Ovary (tissue), 9 donors: ENCODE measurements around the gene BIRC6. TPM values are rescaled to one million over a fixed set of nuclear protein-coding genes. Genes with fewer than 3 reads are reported as not detected.
A peak's percentile ranks its signal among the peaks of the same experiment; 100 is the strongest.
"Not testable (repeated sequence)": the region's sequence is repeated elsewhere in the genome, so short reads cannot be mapped to it uniquely, and the experiment has no call there.

ENCODE experiments used
- DNase-seq, 5 donors: peaks; one replicate each; pipeline ENCODE4 v3.0.0-alpha.2; 2019 to 2020
- H3K27ac ChIP-seq, 2 donors: fragments of 200-600 bp; one replicate each; pipeline versions ENCODE4 v1.5.1 to v1.8.0; 2019 to 2022
- H3K27me3 ChIP-seq: fragments of 200-600 bp; one replicate; pipeline ENCODE4 v1.8.0; 2022
- H3K36me3 ChIP-seq: fragments of 200-600 bp; sonication (generic); one replicate; pipeline ENCODE4 v1.5.1; 2019
- H3K4me1 ChIP-seq: one replicate; pipeline ENCODE4 v1.8.1; 2013; ENCODE audit warnings: mild to moderate bottlenecking, moderate library complexity; ENCODE audit not compliant: insufficient read depth
- H3K4me3 ChIP-seq: fragments of 200-600 bp; sonication (generic); one replicate; pipeline ENCODE4 v1.5.1; 2017
- H3K9me3 ChIP-seq, 2 donors: fragments of 200-600 bp in 1 of 2; sonication (generic) in 1 of 2; one replicate each; pipeline versions ENCODE4 v1.5.1 to v1.8.1; 2013 to 2019; ENCODE audit warnings: mild to moderate bottlenecking in 1 of 2, moderate library complexity in 1 of 2
- EP300 ChIP-seq: sonication (generic); formaldehyde crosslinking; IDR thresholded peaks from one replicate; pipeline ENCODE4 v1.6.1; 2017; ENCODE audit warnings: antibody characterized with exemption
- POLR2A ChIP-seq: fragments of 450-650 bp; IDR thresholded peaks from one replicate; pipeline ENCODE4 v1.6.1; 2017; ENCODE audit warnings: antibody characterized with exemption, mild to moderate bottlenecking, moderate library complexity
- WGBS, 3 donors: extraction: QIAGEN DNeasy Blood & Tissue Kit in 1 of 3; methylation state at CpG; one replicate each; pipeline versions ENCODE4 v1.1.5 to v1.1.7; 2013 to 2017; 5-methylcytosine and 5-hydroxymethylcytosine counted together
- intact Hi-C, 4 donors: fragments of 100-400 bp; cut with DNase I; formaldehyde crosslinking; loops; one replicate each; pipeline versions ENCODE4 v1.11.0 to v1.15.1; 2022 to 2023
- polyA plus RNA-seq, 2 donors: library from polyadenylated mRNA; stranded (reverse); fragments of 200-250 nt in 1 of 2; fragments of 350-450 nt in 1 of 2; fragmentation: Illumina TruSeq in 1 of 2; extraction: RNeasy Lipid Tissue Mini Kit (QIAGEN cat#74804) in 1 of 2; gene quantifications; one replicate each; pipeline ENCODE4 v1.2.3, GENCODE V29; 2013 to 2014
- total RNA-seq, 7 donors: library from RNA; depleted of rRNA in 2 of 7; stranded (reverse); fragments of >200 nt in 2 of 7; fragmentation: NEBNext Ultra II Directional in 3 of 7; extraction: Animal tissue kit (Norgen Biotek cat#: 25700) in 3 of 7; gene quantifications; one replicate each; pipeline versions ENCODE4 v1.1.0 to v1.2.4, GENCODE V29; 2016 to 2023
- TF ChIP-seq, protein P1 (sequence below), 3 donors: fragments of 450-650 bp in 2 of 3; fragments of 200-600 bp in 1 of 3; IDR thresholded peaks; one replicate each; pipeline versions ENCODE4 v1.5.1 to v1.8.0; 2016 to 2022; ENCODE audit warnings: antibody characterized with exemption in 3 of 3, mild to moderate bottlenecking in 1 of 3
- donor health status: DM: no; HTN: no; CAD: no; lungs with moderate emphysema.
- donor health status: DM: no; HTN: no; CAD: no.
- donor health status: Bipolar disorder and iron deficiency.
- donor health status: DM: yes; HTN: yes; CAD: no.
- donor health status: DM: no; HTN: no; CAD: no.
- donor health status: DM: yes; HTN: yes; CAD: no.

Gene BIRC6
- total and polyA plus RNA-seq, 9 donors = 24.0 to 125 (median 92.2) TPM

DNA sequence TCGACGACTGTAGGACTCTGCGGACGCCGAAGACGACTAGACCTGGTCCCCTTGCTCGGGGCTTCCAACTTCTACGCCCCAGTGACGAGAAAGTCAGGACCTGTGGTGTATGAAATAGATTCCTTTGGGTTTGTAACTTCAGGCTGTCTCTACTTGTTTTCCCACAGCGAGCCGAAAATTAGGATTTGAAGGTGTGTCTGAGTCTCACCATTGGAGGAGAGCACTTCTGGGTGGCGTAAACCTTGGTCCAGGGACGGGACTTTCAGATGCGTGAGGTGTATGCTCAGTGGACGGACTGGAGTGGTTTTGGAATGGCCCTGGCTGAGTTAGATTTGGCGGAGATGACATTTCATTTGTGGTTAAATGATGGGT lies 1.3 kb downstream of the BIRC6 start:
- Histone ChIP-seq H3K4me3 (peak overlapping the region; percentile 90), H3K27me3 (no peaks in the 10 kb centered on the region), H3K4me1 (peaks cover 5% of the 10 kb centered on the region), H3K36me3 (no peaks in the 10 kb centered on the region), H3K9me3 (no peaks in the 10 kb centered on the region), H3K27ac (peak overlapping the region in 1 of 2 donors; percentile 81)
- intact Hi-C loops = no loop called here
- no peak for DNase-seq
- no peak for TF ChIP-seq EP300
- no peak for TF ChIP-seq POLR2A
- TF ChIP-seq, protein P1, sequence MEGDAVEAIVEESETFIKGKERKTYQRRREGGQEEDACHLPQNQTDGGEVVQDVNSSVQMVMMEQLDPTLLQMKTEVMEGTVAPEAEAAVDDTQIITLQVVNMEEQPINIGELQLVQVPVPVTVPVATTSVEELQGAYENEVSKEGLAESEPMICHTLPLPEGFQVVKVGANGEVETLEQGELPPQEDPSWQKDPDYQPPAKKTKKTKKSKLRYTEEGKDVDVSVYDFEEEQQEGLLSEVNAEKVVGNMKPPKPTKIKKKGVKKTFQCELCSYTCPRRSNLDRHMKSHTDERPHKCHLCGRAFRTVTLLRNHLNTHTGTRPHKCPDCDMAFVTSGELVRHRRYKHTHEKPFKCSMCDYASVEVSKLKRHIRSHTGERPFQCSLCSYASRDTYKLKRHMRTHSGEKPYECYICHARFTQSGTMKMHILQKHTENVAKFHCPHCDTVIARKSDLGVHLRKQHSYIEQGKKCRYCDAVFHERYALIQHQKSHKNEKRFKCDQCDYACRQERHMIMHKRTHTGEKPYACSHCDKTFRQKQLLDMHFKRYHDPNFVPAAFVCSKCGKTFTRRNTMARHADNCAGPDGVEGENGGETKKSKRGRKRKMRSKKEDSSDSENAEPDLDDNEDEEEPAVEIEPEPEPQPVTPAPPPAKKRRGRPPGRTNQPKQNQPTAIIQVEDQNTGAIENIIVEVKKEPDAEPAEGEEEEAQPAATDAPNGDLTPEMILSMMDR (IDR thresholded peaks at IDR 0.05) = no peak
- 5 to 7% (median 5%) methylated on average over 16 of the region's 16 CpGs for WGBS, 3 donors

DNA sequence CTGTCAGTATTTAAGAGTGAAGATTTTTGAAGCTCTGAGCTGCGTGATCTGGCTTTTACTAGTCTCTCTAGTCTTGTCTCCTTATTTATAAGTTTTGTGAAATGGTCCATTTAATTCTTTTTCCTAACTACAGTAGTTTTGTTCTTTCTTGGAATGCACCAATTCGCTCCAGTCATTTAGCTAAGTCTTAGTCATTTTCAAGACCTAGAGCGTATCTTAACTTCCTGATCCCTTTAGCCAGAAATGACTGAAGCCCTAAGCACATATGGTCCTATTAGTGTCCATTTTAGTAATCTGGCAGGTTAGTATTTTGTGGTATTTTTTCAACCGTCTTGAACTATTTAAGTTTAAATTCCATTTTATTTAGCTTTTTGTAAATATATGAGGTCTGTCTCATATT lies 3.6 kb downstream of the BIRC6 start:
- intact Hi-C loops = no loop called here
- Histone ChIP-seq H3K36me3 (no peaks in the 10 kb centered on the region), H3K4me3 (no peak overlapping the region), H3K9me3 (no peaks in the 10 kb centered on the region), H3K27me3 (no peaks in the 10 kb centered on the region), H3K27ac (no peak overlapping the region), H3K4me1 (peaks cover 8% of the 10 kb centered on the region)
- DNase-seq = no peak
- 56 to 67% (median 63%) methylated on average over 4 of the region's 4 CpGs for WGBS, 3 donors
- TF ChIP-seq POLR2A (no peak), EP300 (no peak)
- TF ChIP-seq, protein P1 (IDR thresholded peaks at IDR 0.05) = no peak

DNA sequence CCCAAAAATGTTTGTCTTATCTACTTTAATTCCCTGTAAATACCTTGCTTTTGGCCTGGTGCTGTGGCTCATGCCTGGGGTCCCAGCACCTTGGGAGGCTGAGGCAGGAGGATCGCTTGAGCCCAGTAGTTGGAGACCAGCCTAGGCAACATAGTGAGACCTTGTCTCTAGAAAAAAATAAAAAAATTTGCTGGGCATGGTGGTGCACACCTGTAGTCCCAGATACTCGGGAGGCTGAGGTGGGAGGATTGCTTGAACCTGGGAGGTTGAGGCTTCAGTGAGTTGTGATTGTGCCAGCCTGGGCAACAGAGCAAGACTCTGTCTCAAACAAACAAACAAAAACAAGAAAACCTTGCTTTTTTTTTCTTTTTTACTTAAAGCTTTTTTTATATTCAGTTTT lies 6.2 kb downstream of the BIRC6 start:
- H3K4me3 ChIP-seq, H3K9me3 ChIP-seq, H3K4me1 ChIP-seq, H3K36me3 ChIP-seq, H3K27ac ChIP-seq, DNase-seq, H3K27me3 ChIP-seq, intact Hi-C loops: not testable (repeated sequence)
- 86 to 89% (median 88%) methylated on average over 2 of the region's 2 CpGs for WGBS, 3 donors

DNA sequence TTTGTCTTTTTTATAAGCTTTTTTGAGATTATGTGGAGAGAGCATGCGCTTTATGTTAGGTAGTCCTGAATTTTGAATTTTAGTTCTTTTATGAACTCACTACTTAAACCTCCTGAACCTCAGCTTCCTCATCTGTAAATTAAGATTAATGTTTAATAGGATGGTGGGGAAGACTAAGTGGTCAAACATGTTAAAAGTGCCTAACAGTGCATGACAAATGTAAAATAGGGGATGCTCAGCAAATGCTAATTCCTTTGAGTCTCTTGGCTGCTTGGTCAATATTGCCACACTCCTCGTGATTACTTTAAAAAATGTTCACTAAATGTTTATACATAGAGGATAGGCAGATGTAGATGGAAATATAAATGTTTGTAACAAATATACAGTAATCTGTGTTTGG lies 6.8 kb downstream of the BIRC6 start:
- Histone ChIP-seq H3K27ac (no peak overlapping the region), H3K4me3 (no peak overlapping the region), H3K9me3 (no peaks in the 10 kb centered on the region), H3K36me3 (no peaks in the 10 kb centered on the region), H3K4me1 (peaks cover 7% of the 10 kb centered on the region), H3K27me3 (no peaks in the 10 kb centered on the region)
- intact Hi-C loops = no loop called here
- WGBS, 3 donors = 67 to 80% (median 78%) methylated on average over 2 of the region's 2 CpGs
- TF ChIP-seq POLR2A = no peak
- TF ChIP-seq EP300 = no peak
- TF ChIP-seq, protein P1 (IDR thresholded peaks at IDR 0.05) = no peak
- no peak for DNase-seq

DNA sequence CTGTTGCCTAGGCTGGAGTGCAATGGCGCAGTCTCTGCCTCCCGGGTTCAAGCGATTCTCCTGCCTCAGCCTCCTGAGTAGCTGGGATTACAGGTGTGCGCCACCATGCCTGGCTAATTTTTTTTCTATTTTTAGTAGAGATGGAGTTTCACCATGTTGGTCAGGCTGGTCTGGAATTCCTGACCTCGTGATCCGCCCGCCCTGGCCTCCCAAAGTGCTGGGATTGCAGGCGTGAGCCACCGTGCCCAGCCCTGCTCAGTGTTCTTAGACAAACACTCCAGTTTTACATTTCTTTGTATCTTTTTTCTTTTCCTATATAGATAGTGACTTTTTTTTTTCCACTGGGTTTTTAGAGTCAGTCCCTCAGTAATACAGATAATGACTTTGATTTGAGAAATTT lies 7.5 kb downstream of the BIRC6 start:
- H3K36me3 ChIP-seq, H3K4me3 ChIP-seq, H3K27ac ChIP-seq, intact Hi-C loops, H3K4me1 ChIP-seq, H3K27me3 ChIP-seq, H3K9me3 ChIP-seq: not testable (repeated sequence)
- 86 to 92% (median 92%) methylated on average over 9 of the region's 9 CpGs for WGBS, 3 donors
- DNase-seq = peak in 1 of 5 donors; percentile 25

DNA sequence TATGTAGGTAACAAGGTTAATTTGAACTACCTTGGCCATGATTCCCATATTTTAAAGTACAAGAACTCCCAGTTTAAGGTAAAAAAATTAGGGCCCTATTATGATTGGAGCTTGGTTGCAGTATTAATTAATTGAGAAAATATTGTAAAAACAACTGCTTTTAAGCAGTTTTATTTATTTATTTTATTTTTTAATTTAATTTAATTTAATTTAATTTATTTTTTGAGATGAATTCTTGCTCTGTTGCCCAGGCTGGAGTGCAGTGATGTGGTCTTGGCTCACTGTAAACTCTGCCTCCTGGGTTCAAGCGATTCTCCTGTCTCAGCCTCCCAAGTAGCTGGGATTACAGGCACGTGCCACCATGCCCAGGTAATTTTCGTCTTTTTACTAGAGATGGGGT lies 8.9 kb downstream of the BIRC6 start:
- H3K4me3 ChIP-seq, H3K27me3 ChIP-seq, H3K9me3 ChIP-seq, DNase-seq, H3K4me1 ChIP-seq, intact Hi-C loops, H3K36me3 ChIP-seq, H3K27ac ChIP-seq: not testable (repeated sequence)
- WGBS, 3 donors = 91 to 97% (median 93%) methylated on average over 3 of the region's 3 CpGs
